Activated T-helper 9 cell treated with anti-CD3 and anti-CD28 coated beads, Interleukin-2, amount 50 U/mL, for 16 hours (primary cell): Measurements from ENCODE around the gene TUB.

Source experiments
- DNase-seq: peaks from one replicate; pipeline ENCODE4 v3.0.0-alpha.2; 2020; ENCODE audit warnings: low read depth

The TUB gene

GRCh38 chr11:8068605-8069221 lies 12.3 kb upstream of the TUB start:
- no peak for DNase-seq

GRCh38 chr11:8069771-8070170 lies 11.2 kb upstream of the TUB start:
- DNase-seq = no peak

- no peak for DNase-seq
Observed at GRCh38 chr11:8070417-8071115, 10.4 kb upstream of the TUB start.

GRCh38 chr11:8071616-8072581 lies 9.1 kb upstream of the TUB start:
- DNase-seq = no peak

GRCh38 chr11:8075119-8075726 lies 5.8 kb upstream of the TUB start:
- no peak for DNase-seq

- DNase-seq = no peak
Observed at GRCh38 chr11:8079111-8079675, 1.8 kb upstream of the TUB start.

GRCh38 chr11:8080069-8080670 lies 841 bp upstream of the TUB start:
- no peak for DNase-seq

- no peak for DNase-seq
Observed at GRCh38 chr11:8081591-8082250, 710 bp downstream of the TUB start.

GRCh38 chr11:8082391-8083087 lies 1.5 kb downstream of the TUB start:
- DNase-seq = no peak

GRCh38 chr11:8083088-8083395 lies 2.0 kb downstream of the TUB start:
- no peak for DNase-seq

GRCh38 chr11:8083871-8084281 lies 2.9 kb downstream of the TUB start:
- no peak for DNase-seq

- DNase-seq = no peak
Observed at GRCh38 chr11:8084352-8084751, 3.3 kb downstream of the TUB start.

- no peak for DNase-seq
Observed at GRCh38 chr11:8085011-8085645, 4.1 kb downstream of the TUB start.

- DNase-seq = no peak
Observed at GRCh38 chr11:8086001-8086479, 5.0 kb downstream of the TUB start.

GRCh38 chr11:8086571-8086970 lies 5.6 kb downstream of the TUB start:
- DNase-seq = no peak

- DNase-seq = no peak
Observed at GRCh38 chr11:8087185-8087584, 6.2 kb downstream of the TUB start.

GRCh38 chr11:8087756-8088155 lies 6.7 kb downstream of the TUB start:
- no peak for DNase-seq

GRCh38 chr11:8089791-8090510 lies 8.9 kb downstream of the TUB start:
- DNase-seq = no peak

- no peak for DNase-seq
Observed at GRCh38 chr11:8090756-8091155, 9.7 kb downstream of the TUB start.
